ENCODE measurements around the gene SHANK2. TPM values are rescaled to one million over a fixed set of nuclear protein-coding genes. Genes with fewer than 3 reads are reported as not detected.
"Not testable (repeated sequence)": the region's sequence is repeated elsewhere in the genome, so short reads cannot be mapped to it uniquely, and the experiment has no call there.

Gene SHANK2
- total RNA-seq, 2 experiments from 2014 or later = not detected

- H3K4me1 Mint-ChIP-seq (ENCODE audit: low read depth) = no peaks in the 10 kb centered on the region
- POLR2A ChIA-PET = no interaction called here
- CTCF ChIA-PET = no interaction called here
These were observed 14.5 kb downstream of the SHANK2 start for GRCh38 chr11:71237853-71238252.

GRCh38 chr11:71236836-71237475 lies 15.4 kb downstream of the SHANK2 start:
- Mint-ChIP-seq H3K27me3 (ENCODE audit: low read depth) (peaks cover 6% of the 10 kb centered on the region), H3K4me3 (no peak overlapping the region)
- POLR2A ChIA-PET = no interaction called here

More at GRCh38 chr11:71237853-71238252, 14.5 kb downstream of the SHANK2 start:
- Mint-ChIP-seq H3K36me3 (ENCODE audit: low read depth) (no peaks in the 10 kb centered on the region), H3K27me3 (ENCODE audit: low read depth) (peaks cover 10% of the 10 kb centered on the region), H3K4me3 (no peak overlapping the region), H3K9me3 (ENCODE audit: insufficient read depth) (no peaks in the 10 kb centered on the region), H3K27ac (no peak overlapping the region)
- DNase-seq = no peak
- ATAC-seq = no peak

GRCh38 chr11:71235719-71236118 lies 16.7 kb downstream of the SHANK2 start:
- H3K27me3 Mint-ChIP-seq (ENCODE audit: low read depth) = no peaks in the 10 kb centered on the region
- no peak overlapping the region for H3K4me3 Mint-ChIP-seq
- no peaks in the 10 kb centered on the region for H3K4me1 Mint-ChIP-seq (ENCODE audit: low read depth)
- no peak for DNase-seq
- H3K9me3 Mint-ChIP-seq (ENCODE audit: insufficient read depth) = no peaks in the 10 kb centered on the region
- ATAC-seq = no peak
- H3K36me3 Mint-ChIP-seq (ENCODE audit: low read depth) = no peaks in the 10 kb centered on the region
- no peak overlapping the region for H3K27ac Mint-ChIP-seq
- POLR2A ChIA-PET = no interaction called here
- CTCF ChIA-PET = no interaction called here

More at GRCh38 chr11:71236836-71237475, 15.4 kb downstream of the SHANK2 start:
- Mint-ChIP-seq H3K9me3 (ENCODE audit: insufficient read depth) (no peaks in the 10 kb centered on the region), H3K4me1 (ENCODE audit: low read depth) (no peaks in the 10 kb centered on the region), H3K27ac (no peak overlapping the region), H3K36me3 (ENCODE audit: low read depth) (no peaks in the 10 kb centered on the region)
- CTCF ChIA-PET = no interaction called here
- ATAC-seq = no peak
- no peak for DNase-seq

DNA sequence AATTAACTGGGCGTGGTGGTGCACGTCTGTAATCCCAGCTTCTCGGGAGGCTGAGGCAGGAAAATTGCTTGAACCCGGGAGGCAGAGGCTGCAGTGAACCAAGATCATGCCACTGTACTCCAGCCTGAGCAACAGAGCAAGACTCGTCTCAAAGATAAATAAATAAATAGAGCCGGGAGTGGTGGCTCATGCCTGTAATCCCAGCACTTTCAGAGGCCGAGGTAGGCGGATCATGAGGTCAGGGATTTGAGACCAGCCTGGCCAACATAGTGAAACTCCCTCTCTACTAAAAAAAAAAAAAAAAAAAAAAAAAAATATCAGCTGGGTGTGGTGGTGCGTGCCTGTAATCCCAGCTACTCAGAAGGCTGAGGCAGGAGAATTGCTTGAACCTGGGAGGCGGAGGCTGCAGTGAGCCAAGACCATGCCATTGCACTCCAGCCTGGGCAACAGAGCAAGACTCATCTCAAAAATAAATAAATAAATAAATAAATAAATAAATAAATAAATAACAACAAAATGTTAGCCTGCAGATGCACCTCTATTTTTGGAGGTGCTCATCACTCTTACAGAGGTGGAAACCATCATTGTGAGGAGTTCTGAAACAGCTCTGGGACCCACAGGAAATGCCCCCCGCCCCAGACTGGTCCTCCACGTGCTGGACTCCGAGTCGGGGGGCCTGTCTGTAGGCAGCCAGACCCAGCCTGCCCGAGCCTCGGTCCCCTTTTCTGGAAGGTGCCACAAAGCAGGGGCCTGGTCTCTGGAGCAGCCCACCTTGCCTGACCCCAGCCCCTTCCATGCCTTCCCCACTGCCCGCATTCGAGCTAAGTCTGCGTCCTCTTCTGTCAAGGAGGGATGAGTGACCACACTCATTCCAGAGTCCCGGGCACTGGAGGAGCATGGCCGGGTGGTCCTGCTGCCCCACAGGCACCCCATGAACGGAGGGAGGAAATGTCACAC lies 18.2 kb downstream of the SHANK2 start:
- H3K27me3 Mint-ChIP-seq (ENCODE audit: low read depth); H3K27ac Mint-ChIP-seq; CTCF ChIA-PET; DNase-seq; H3K4me3 Mint-ChIP-seq; POLR2A ChIA-PET; H3K36me3 Mint-ChIP-seq (ENCODE audit: low read depth); ATAC-seq; H3K4me1 Mint-ChIP-seq (ENCODE audit: low read depth); H3K9me3 Mint-ChIP-seq (ENCODE audit: insufficient read depth): not testable (repeated sequence)

DNA sequence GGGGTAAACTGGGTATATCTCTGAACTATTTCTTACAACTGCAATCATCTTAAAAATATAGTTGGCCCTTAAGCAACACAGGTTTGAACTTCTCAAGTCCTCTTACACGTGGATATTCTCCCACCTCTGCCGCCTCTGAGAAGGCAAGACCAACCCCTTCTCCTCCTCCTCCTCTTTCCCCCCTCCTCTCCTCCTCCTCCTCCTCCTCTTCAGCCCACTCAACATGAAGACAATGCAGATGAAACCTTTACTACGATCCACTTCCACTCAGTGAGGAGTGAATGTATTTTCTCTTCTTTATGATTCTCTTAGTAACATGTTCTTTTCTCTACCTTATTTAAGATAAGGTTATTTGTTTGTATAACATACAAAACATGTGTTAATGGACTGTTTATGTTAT lies 20.0 kb downstream of the SHANK2 start:
- no peak for DNase-seq
- H3K27me3 Mint-ChIP-seq (ENCODE audit: low read depth) = peaks cover 1% of the 10 kb centered on the region
- no peak overlapping the region for H3K4me3 Mint-ChIP-seq
- CTCF ChIA-PET = no interaction called here
- no peaks in the 10 kb centered on the region for H3K36me3 Mint-ChIP-seq (ENCODE audit: low read depth)
- H3K4me1 Mint-ChIP-seq (ENCODE audit: low read depth) = no peaks in the 10 kb centered on the region
- ATAC-seq = no peak
- POLR2A ChIA-PET = no interaction called here
- peaks cover 6% of the 10 kb centered on the region for H3K9me3 Mint-ChIP-seq (ENCODE audit: insufficient read depth)
- no peak overlapping the region for H3K27ac Mint-ChIP-seq

DNA sequence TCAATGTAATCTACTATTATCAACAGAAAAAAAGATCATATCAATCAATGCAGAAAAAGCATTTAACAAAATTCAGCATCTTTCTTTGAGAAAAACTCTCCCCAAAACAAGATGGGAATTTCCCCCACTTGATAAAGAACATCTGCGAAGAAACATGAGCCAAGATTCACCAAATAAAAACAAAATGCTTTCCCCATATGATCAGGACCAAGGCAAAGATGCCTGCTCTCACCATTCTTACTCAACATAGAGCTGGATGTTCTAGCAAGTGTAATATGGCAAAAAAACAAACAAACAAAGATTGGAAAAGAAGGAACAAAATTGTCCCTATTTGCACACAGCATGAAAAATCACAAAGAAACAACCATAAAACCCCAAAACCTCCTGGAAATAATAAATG lies 23.4 kb downstream of the SHANK2 start:
- no peak overlapping the region for H3K27ac Mint-ChIP-seq
- CTCF ChIA-PET = no interaction called here

DNA sequence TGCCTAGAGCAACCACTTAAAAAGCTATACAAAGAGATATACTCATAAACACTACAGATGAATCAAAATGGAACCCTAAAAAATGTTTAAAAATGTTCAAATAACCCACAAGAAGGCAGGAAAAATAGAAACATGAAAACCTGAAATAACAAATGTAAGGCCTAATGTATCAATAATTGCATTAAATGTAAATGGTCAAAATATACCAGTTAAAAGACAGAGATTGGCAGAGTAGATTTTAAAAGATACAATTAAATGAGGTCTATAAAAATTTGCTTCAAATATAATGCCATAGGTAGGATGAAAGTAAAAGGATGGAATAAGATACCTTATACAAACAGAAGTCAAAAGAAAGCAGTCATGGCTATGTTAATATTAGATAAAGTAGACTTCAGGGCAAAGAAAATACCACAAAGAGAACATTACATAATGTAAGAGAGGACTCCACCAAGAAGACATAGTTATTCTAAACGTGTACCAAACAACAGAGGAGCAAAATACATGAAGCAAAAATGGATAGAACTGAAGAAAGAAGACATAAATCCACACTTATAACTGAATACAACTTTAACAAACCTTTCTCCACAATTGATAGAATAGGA lies 25.2 kb downstream of the SHANK2 start:
- H3K27me3 Mint-ChIP-seq (ENCODE audit: low read depth) = peaks cover 2% of the 10 kb centered on the region
- no peak for ATAC-seq
- H3K4me3 Mint-ChIP-seq = no peak overlapping the region
- no peaks in the 10 kb centered on the region for H3K4me1 Mint-ChIP-seq (ENCODE audit: low read depth)
- H3K27ac Mint-ChIP-seq = no peak overlapping the region
- no peaks in the 10 kb centered on the region for H3K36me3 Mint-ChIP-seq (ENCODE audit: low read depth)
- ChIA-PET POLR2A (no interaction called here), CTCF (no interaction called here)
- no peak for DNase-seq
- peaks cover 21% of the 10 kb centered on the region for H3K9me3 Mint-ChIP-seq (ENCODE audit: insufficient read depth)

More for the DNA sequence above, 23.4 kb downstream of the SHANK2 start:
- Mint-ChIP-seq H3K27me3 (ENCODE audit: low read depth) (peaks cover 2% of the 10 kb centered on the region), H3K4me1 (ENCODE audit: low read depth) (no peaks in the 10 kb centered on the region), H3K36me3 (ENCODE audit: low read depth) (no peaks in the 10 kb centered on the region), H3K9me3 (ENCODE audit: insufficient read depth) (peaks cover 21% of the 10 kb centered on the region), H3K4me3 (no peak overlapping the region)
- DNase-seq (no peak), ATAC-seq (no peak)
- POLR2A ChIA-PET = no interaction called here

DNA sequence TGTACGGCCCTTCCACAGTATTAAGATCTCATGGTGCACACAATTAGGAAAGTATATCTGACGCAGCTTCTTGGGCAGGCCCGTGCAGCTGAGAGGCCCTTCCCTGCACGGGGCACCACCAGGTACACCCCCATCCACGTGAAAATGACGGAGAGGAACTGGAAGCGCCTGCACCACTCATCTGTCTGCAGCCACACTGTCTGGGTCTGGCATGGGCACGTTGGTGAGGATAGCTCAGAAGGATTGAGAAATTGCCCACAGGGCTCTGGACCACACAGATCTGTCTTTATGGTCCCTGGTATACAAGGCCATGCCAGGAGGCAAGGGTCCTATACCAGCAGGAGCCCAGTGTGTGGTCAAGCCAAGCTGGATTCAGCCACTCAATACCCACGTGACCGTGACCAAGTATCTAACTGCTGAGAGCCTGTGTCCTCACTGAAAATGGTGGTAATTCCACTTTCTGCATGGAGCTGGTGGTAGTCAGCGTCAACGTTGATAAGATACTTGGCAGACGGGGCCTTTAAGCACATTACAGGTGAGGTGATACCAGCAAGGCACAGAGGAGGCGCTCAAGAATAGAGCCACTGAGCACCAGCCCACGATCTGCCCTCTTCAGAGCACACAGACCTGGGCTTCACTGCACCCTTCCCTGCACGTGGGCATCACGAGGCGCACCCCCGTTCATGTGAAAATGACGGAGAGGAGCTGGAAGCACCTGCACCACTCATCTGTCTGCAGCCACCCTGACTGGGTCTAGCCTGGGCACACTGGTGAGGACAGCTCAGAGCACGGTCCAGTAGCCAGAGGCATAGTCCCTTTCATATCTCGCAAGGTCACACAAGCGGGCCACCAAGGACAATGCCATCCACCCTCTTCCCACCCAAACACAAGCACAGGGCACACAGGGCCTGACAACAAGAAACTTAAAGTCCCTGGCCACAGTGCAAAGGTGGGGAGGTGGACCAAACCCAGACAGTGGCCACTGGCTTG lies 28.4 kb downstream of the SHANK2 start:
- ChIA-PET POLR2A (no interaction called here), CTCF (no interaction called here)
- DNase-seq (no peak), ATAC-seq (no peak)
- Mint-ChIP-seq H3K4me3 (no peak overlapping the region), H3K27me3 (ENCODE audit: low read depth) (peaks cover 2% of the 10 kb centered on the region), H3K27ac (no peak overlapping the region), H3K36me3 (ENCODE audit: low read depth) (no peaks in the 10 kb centered on the region), H3K4me1 (ENCODE audit: low read depth) (no peaks in the 10 kb centered on the region), H3K9me3 (ENCODE audit: insufficient read depth) (peaks cover 21% of the 10 kb centered on the region)

DNA sequence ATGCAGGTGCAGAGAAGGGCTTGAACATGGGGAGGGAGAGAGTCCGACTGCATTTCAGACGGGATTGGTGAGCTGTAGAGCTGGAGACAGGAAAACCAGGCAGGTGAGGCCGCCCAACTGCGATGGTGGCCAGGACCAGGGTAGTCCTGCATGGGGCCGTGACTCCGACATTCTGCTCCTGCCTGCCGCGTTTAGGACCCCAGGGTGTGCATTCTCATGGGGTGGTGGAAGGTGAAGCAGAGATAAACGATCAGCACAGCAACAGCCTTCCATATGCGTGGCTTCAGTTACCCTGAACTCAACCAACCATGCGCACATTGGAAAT lies 29.3 kb downstream of the SHANK2 start:
- Mint-ChIP-seq H3K27me3 (ENCODE audit: low read depth) (peaks cover 2% of the 10 kb centered on the region), H3K4me3 (no peak overlapping the region), H3K36me3 (ENCODE audit: low read depth) (no peaks in the 10 kb centered on the region), H3K4me1 (ENCODE audit: low read depth) (no peaks in the 10 kb centered on the region), H3K9me3 (ENCODE audit: insufficient read depth) (peaks cover 21% of the 10 kb centered on the region), H3K27ac (no peak overlapping the region)
- DNase-seq (no peak), ATAC-seq (no peak)
- ChIA-PET POLR2A (no interaction called here), CTCF (no interaction called here)

DNA sequence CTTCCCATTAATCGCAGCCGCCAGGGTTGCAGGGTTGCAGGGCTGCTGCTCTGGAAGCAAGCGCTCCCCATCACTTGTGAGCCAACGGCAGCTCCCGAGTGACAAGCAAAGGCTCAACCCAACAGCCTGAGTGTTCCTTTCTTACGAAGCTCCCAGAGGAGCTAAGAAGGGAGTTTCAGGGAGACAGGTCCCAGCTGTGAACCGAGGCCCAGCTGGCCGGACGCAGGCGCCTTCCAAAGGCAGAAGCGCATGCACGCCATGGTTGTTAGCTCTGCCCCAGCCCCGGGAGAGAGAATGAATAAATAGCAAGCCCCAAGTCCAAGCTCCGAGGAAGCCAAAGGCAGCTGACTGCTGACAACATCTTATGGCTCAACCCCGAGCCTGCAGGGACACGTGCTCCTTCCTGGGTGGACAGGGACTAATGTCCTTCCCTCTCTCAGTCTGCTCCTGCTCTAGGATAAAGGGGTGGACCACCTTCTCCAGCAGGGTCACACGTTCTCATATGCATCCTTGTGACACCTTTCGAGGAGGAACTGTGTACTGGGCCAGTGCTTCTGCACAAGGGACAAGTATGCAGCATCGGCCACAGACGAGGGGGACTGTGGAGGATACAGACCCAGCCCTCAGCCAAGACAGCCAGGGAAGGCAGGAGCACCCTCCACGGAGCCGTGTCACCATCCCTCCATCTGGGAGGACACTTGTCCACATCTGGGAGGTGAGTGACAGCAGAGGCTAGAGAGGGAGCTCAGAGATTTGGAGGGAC lies 29.9 kb downstream of the SHANK2 start:
- no peak overlapping the region for H3K27ac Mint-ChIP-seq
- H3K9me3 Mint-ChIP-seq (ENCODE audit: insufficient read depth) = peaks cover 16% of the 10 kb centered on the region
- no peaks in the 10 kb centered on the region for H3K4me1 Mint-ChIP-seq (ENCODE audit: low read depth)
- H3K27me3 Mint-ChIP-seq (ENCODE audit: low read depth) = peaks cover 2% of the 10 kb centered on the region
- CTCF ChIA-PET = no interaction called here
- no peak for DNase-seq
- no peak for ATAC-seq
- no peaks in the 10 kb centered on the region for H3K36me3 Mint-ChIP-seq (ENCODE audit: low read depth)
- POLR2A ChIA-PET = no interaction called here
- H3K4me3 Mint-ChIP-seq = no peak overlapping the region

- ChIA-PET CTCF (no interaction called here), POLR2A (no interaction called here)
- H3K36me3 Mint-ChIP-seq (ENCODE audit: low read depth) = no peaks in the 10 kb centered on the region
- ATAC-seq = no peak
- H3K27ac Mint-ChIP-seq = no peak overlapping the region
- no peak for DNase-seq
- no peaks in the 10 kb centered on the region for H3K27me3 Mint-ChIP-seq (ENCODE audit: low read depth)
- no peaks in the 10 kb centered on the region for H3K4me1 Mint-ChIP-seq (ENCODE audit: low read depth)
- peaks cover 9% of the 10 kb centered on the region for H3K9me3 Mint-ChIP-seq (ENCODE audit: insufficient read depth)
- H3K4me3 Mint-ChIP-seq = no peak overlapping the region
These were observed 30.6 kb downstream of the SHANK2 start for GRCh38 chr11:71221821-71222220.
